Frontal cortex (tissue), 4 donors: ENCODE results near the gene HPGD. TPM values are rescaled to one million over a fixed set of nuclear protein-coding genes. Genes with fewer than 3 reads are reported as not detected.
"Not testable (repeated sequence)": the region's sequence is repeated elsewhere in the genome, so short reads cannot be mapped to it uniquely, and the experiment has no call there.

Experiments
- DNase-seq, 2 donors: peaks; one replicate each; pipeline ENCODE4 v3.0.0; 2012; ENCODE audit warnings: low spot score in 2 of 2
- FAIRE-seq: peaks from 2 replicates; lab custom pipeline; 2012; peaks lifted over from hg19 to GRCh38; lab: Jason Lieb, UNC
- total RNA-seq: library from RNA; depleted of rRNA; stranded (reverse); fragments of >200 nt; gene quantifications from one replicate; pipeline ENCODE4 v1.2.3, GENCODE V29; 2014
- donor health status: control.
- donor health status: control.
- donor health status: control.

The HPGD gene
- total RNA-seq, 1 donor from 2014 or later: 5.7 TPM

DNA sequence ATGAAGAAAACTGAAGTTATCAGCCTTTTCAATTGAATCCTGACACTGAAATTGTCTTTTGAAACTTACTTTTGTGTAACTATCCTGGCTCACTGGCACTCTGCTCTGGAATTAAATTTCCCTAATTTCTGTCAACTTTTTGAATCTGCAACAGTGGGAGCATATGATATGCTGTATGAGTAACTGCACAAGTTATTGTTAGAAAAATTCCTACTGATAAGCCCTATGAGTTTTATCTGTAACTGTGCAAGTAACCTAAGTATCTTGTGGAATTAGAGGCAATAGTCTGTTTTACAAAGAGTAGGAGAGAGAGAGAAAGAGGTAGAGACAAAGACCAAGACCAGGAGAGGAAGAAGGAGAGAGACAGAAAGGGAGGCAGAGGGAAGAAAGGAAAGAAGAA, 9.2 kb upstream of the HPGD start:
- FAIRE-seq (no peak), DNase-seq (no peak)

DNA sequence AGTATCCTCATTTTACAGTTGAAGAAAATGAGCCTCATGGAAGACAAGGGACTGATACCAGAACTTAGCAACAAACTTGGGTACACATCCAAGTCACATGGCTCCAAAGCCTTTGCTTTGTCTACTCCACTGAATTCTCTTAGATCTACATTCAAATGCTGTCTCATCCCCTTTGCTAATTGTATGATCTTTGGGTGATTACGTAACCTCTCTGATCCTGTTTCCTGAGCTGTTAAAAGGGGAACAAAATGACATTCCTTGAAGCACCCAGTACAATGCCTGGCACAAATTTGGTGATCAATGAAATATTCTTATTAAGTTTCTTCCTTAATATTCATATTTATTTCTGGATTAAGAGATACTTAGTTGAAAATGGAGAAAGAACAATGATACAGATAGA, 5.9 kb upstream of the HPGD start:
- DNase-seq: no peak

DNA sequence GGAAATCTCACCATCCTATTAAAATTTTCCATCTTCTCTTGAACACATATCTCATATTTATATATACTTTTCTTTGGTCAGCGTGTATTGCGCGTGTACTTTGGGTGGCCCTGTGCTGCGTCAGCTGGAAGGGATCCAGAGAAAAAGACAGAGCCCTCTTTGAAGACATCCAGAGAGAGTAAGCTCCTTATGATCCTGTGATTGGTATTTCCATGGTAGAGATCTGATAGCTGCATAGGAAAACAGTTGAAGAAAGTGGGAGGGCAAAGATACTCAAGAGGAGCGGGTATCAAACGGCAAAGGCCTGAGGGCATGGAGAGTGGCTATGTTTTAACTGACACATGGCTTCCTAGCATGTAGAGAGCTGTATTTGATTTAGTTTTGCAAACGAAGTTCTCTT, 4.4 kb upstream of the HPGD start:
- no peak for FAIRE-seq

More for the DNA sequence above, 5.9 kb upstream of the HPGD start:
- no peak for FAIRE-seq

DNA sequence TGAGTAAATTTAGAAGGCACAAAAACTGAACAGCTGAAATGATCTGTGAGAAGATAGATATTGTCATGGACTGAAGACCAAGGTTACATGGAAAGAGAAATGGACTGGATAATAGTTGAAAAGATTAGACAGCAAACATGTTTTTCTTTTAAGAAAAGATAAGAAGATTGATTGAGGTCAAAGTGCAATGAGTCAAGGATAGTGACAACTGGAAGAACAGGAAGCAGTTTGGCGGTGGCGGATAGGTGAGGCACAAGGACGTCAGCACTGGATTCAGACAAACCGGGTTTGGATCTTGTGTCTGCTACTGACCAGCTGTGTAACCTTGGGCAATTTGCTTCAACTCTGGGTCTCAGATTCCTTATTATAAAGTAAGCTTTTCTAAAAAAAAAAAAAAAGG, 2.0 kb upstream of the HPGD start:
- DNase-seq (no peak), FAIRE-seq (no peak)

More for the DNA sequence above, 4.4 kb upstream of the HPGD start:
- no peak for DNase-seq

DNA sequence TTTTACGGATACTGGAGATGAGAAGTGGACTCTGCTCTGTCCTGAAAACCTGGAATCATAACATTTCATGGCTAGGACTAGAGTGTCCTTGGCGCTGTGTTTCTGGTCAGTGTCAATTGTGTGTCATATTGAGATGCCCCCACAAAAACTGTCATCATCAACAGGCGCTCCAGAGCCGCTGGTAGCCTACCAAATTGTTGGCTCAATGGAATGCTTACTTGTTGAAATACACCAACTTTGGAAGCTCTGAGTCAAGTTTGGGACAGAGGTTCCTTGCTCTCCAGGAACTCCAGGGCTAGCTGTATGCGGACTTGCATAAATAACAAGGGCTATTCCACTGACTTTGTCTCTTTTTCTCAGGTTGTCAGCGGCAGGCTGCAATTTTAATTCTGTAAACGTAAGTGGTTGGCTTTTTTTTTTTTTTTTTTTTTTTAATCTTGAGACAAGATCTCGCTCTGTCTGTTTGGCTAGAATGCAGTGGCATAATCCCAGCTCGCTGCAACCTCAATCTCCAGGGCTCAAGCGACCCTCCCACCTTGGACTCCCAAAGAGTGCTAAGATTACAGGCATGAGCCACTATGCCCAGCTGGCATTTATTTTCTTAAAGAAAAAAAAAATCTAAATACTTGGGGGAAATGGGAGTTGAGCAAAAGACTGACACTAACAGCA, 871 bp upstream of the HPGD start:
- FAIRE-seq: no peak

DNA sequence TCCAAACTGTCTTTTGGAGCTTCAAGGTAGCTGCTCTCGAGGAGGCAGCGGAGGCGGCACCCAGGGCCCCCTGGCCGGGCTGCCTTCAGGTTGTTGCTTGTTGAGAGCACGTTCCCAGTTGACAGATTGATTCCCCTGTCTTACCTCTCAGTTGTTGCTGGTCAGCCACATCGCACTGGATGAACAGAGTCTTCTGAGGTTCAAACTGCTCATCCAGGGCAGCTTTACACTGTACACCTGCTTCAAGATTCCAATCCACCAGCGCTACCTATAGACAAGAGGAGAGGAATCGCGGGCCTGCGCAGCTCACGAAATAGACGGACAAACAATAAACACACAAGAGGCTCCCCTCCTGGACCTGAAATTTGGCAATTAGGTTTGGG, 497 bp downstream of the HPGD start:
- no peak for FAIRE-seq
- DNase-seq: peak in 1 of 2 donors; percentile 5

More for the DNA sequence above, 871 bp upstream of the HPGD start:
- DNase-seq: no peak

DNA sequence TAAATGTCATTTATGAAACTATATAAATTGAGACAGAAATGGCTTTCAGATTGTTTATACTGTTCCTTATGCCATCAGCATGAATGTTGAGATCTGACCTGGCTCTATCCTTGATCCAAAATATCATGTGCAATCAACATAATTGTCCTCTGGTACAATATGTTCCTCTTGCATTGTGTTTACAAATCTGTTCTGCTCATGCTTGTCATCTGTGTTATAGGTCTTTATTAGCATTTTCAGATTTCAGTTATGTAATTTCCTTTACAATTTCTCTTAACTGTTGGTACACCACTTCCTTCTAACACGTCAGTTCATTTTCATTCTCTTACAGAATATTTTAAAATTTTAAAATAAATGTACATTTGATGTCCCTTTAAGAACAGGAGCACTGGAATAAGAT, 1.6 kb downstream of the HPGD start:
- no peak for DNase-seq
- FAIRE-seq: no peak

DNA sequence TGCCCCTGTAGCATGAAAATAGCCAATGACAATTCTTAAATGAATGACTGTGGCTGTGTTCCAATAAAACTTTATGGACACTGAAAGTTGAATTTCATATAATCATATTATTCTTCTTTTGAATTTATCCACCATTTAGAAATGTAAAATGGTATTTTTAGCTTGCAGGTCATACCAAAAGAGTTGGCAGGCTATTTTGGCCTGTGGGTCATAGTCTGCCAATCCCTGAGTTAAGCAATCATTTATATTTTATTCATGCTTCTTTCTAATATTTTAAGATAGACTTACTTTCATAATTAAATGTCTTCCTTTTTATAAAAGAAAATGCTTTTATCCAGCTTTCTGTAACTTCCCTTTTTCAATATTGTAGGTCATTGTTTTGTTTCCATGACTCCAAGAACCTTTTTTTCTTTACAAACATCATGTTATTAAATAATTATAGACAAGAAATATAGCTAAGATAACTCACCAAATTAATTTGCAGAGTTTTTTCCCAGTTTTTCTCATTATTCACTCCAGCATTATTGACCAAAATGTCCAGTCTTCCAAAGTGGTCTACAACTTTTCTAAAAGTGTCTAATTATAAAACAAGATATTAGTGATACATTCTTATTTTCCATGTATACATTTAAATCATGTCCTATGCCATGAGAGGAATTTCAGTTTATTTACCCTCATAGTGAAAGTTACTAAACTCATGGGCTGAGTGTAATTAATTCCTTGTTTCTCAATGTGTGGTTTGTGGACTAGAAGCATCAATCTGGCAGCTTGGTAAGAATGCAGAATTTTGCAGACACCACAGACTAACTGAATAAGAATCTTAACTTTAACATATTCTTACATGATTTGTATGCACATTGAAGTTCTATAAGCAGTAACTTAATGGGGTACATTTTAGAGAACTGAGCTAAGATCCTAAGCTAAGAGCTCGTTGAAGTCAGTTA, 4.5 kb downstream of the HPGD start:
- FAIRE-seq (no peak), DNase-seq (no peak)

DNA sequence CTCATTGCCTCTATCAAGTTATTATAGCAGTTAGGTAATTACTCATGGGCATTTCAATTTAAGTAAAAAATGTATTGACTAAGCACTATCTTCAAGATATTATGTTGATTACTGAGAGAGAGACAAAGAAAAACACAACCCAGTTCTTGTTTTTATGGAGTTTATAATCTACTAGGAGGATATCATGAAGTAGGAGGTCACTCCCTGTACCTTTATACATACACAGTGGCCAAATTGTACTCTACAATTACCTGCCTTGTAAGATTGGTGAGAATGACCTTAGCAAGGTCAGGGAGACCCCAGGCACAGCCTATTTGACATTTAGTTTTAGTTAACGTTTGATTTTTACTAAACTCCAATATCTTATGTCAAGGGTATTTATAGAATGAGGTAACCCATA, 5.5 kb downstream of the HPGD start:
- DNase-seq: no peak
- FAIRE-seq: no peak

DNA sequence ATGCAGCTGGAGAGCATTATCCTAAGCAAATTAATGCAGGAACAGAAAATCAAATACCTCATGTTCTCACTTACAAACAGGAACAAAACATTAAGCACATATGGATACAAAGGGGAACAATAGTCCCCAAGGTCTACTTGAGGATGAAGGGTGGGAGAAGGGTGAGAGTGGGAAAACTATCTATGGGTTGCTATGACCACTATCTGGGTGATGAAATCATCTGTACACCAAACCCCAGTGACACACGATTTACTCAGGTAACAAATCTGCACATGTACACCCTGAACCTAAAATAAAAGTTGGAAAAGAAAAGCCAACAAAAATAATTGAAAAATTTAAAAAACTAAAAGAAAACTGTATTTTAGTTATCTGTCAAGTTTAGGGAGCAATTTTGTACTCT, 5.9 kb downstream of the HPGD start:
- FAIRE-seq (no peak), DNase-seq (no peak)

DNA sequence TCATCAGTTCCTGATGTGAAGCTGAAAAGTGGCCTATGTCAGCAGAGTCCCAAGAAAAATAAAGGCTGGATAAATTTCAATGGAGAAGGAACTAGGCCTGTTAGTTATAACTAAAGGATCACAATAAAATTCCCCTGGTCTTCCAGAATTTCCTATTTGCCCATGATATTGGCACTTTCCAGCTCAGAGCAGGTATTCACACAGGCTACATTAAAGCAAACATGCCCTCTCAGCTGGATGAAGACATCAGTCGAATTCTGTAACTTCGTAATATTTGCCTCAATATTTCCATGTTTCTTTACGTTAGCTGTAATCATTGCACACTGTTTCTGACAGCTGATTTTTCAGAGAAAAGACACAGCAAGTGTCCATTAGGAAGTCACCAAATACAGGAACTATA, 9.5 kb downstream of the HPGD start:
- DNase-seq (no peak), FAIRE-seq (no peak)

DNA sequence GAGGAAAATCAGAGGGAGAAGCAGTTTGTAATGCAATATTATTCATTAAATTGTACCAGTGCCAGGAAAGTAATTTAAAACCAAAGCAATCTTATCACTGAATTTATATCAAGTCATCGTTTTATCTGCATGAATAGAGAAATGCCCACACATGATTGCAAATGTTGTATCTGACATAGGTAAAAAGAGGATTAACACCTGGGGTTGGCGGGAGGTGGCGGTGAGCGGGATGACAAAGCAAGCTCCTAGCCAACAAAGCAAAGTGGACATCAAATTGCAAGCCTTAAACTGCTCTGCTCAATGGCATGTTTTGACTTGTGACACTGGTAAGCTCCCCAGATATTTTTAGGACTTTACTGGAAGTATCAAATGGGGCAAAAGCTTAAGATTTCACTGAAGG, 16.4 kb downstream of the HPGD start:
- FAIRE-seq (no peak), DNase-seq (no peak)

DNA sequence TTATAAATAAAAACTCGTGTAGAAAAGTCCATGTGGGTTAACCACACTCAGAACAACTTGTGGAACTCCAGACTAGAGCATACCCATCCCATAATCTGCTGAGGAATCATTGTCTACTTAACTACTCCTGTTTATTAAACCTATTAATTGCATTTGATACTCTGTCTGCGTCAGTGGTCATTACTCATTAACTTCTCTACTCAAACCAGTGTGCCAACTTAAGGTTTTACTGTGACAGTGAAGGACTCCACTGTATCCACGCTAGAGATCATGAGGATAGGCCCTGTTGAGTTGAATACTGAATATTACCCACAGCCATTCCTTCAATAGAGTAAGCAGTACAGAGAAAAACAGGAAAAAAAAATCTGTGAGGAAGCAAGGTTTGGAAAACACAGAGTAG, 17.3 kb downstream of the HPGD start:
- DNase-seq (no peak), FAIRE-seq (no peak)

DNA sequence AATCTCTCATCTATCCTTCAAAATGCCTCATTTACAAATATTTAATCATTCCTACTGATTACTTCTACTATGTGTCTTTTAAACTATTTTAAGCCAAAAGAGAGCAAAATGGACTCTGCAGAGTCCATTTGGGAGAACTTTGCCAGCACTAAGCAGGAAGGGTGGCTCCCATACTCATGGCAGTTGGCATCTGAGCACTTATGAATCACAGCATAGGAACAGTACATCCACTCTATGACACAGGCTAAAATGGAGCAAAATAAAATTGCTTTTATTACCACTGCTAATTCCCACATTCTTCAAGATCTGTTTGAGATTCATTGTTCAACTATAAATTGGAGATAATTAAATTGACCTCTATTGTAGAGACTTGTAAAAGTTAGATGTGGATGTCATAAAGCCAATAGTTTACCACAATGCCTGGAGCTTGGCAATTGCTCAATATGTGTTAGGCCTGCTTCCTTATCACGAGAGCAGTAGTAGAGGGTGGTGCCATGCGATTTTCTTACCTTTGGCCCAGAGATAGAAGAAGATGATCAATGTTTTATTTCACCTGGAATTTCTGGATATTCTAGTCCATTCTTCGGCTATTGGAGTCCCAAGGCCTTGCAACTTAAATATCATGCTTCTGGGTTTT, 19.1 kb downstream of the HPGD start:
- FAIRE-seq: no peak
- no peak for DNase-seq

DNA sequence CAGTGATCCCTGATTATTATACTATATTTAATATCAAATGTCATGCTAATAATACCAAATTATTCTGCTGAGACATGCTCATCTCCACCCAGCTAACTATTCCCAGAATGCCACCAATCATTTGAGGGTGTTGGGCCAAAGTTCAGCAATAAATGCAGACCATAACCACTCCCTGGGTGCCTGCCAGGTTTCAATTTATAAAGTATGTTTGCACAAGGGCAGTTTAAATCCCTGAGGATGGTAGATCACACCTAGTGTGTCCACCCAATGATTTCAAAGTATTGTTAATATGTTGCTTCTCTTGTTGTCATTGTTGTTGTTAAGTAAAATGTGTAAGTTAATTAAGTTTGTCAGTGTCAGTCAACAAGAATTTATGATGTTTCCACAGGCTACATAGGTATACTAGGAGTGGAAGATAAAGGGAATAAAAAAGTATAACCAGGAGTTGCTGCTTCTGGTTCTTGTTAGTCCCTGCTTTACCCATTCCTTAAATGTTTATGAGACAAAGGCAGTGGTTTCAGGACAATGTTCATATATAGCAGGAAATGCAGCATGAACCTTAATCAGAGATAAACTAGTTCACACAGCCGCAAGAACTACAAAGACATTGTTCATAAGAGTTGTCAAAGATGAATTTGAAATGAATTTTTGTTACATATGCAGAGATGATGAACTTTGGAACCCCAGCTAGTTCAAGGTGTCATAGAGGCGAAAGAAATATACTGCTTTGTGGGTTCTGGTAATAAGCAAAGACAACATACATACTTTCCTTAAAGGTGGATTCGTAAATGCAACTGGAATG, 25.5 kb downstream of the HPGD start:
- FAIRE-seq: no peak

DNA sequence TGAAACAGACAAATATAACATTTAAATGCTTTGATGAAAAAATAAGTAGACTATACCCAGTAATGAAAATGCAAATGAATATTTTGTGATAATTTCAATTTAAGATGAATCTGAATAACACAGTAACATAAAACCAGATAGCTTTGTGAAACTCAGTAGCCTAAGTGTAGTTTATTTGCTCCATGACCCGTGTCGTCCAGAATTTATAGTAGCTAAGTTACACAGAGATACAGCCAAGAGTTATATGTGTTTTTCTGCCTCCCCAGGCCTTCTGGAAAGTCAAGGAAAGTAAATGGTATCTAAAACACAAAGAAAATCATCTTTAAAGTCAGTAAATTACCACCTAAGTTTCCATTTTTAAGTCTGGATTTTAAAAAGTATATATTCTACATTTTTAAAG, 26.7 kb downstream of the HPGD start:
- no peak for FAIRE-seq
- DNase-seq: no peak

More for the DNA sequence above, 25.5 kb downstream of the HPGD start:
- DNase-seq: no peak

DNA sequence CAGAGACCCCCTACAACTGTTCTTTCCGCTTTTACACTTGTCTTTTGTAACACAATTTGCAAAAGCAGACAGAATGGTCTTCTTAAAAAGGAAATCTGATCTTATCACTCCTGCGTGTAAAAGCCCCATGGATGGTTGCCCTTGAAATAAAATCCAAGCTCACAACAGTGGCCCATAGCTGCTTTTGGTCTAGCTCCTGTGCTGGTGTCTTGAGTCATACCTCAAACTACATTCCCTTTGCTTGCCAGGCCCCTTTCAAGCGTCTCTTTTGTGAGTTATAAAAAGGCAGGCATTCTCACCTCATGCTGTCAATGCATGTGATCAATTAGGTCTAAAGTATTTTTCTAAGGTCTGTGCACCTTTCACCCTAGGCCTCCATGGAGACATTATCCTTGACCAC, 27.6 kb downstream of the HPGD start:
- DNase-seq (no peak), FAIRE-seq (no peak)

DNA sequence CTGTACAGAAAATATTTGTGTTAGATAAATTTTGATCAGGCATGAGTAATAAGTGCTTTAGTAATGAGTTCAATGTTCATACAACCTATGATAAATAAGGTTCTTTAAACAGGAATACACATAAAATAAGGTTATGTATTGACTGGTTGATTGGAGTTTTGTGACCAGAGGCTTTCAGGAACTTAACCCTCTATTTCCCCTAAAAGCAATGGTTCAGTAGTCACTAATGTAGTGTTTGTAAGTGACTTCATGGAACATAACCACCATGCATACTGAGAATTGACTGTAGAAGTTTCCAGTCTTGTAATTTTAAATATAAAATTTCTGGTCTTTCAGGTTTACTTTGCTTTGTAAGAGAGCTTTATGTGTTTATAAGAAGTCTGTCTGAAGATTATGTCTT, 28.1 kb downstream of the HPGD start:
- DNase-seq: no peak
- FAIRE-seq: no peak

DNA sequence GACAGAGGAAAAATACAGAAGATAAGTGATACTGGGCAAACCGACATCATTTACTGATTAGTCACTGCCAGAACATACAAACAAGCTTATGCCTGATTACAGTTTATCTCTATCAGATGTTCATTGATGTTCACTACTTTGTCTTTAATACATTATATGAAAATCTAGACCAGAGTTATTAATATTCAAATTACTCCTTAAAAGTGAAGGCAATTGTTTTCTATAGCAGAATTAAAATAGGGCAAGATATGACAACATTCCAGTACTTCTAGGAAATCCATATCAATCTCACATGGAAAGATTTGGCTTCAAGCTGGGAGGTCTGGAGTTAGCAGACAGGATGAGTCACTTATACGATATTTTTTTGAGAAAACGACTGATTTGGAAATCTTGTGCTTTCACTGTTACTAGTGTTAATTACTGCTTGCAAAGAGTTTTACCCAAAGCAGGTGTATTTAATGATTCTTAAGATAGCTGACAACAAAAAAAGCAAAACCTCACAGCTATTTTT, 31.8 kb downstream of the HPGD start:
- DNase-seq: no peak

DNA sequence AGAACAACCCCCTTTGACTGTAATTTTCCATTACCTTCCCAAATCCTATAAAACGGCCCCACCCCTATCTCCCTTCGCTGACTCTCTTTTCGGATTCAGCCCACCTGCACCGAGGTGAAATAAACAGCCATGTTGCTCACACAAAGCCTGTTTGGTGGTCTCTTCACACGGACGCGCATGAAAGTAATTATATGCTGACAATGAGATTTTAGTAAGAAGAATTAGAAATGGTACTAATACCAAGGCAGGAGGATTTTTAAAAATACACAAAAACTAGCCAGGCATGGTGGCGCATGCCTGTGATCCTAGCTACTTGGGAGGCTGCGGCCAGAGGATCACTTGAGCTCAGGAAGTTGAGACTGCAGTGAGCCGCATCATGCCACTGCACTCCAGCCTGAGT, 33.9 kb downstream of the HPGD start:
- not testable (repeated sequence) for FAIRE-seq, DNase-seq

More for the DNA sequence above, 31.8 kb downstream of the HPGD start:
- no peak for FAIRE-seq
